HG03280 (cell line): Measurements from ENCODE around the gene LRIG2.
"Not testable (repeated sequence)": the region's sequence is repeated elsewhere in the genome, so short reads cannot be mapped to it uniquely, and the experiment has no call there.

Experiments used
- ATAC-seq: cut with Tn5 transposase; IDR thresholded peaks from one replicate; pipeline ENCODE4 v1.9.1; 2021; ENCODE audit warnings: mild to moderate bottlenecking, moderate library complexity; ENCODE audit not compliant: unreplicated experiment

Gene LRIG2

DNA sequence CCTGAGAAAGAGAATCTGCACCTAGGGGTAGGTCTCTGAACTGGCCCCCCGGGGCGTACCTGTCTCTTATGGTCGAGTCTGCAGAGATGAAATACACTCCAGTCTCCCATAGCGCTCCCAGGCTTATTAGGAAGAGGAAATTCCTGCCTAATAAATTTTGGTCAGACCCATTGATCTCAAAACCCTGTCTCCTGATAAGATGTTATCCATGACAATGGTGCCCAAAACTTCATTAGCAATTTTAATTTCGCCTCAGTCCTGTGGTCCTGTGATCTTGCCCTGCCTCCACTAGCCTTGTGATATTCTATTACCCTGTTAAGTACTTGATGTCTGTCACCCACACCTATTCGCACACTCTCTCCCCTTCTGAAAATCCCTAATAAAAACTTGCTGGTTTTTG, 85.7 kb downstream of the LRIG2 start:
- not testable (repeated sequence) for ATAC-seq

DNA sequence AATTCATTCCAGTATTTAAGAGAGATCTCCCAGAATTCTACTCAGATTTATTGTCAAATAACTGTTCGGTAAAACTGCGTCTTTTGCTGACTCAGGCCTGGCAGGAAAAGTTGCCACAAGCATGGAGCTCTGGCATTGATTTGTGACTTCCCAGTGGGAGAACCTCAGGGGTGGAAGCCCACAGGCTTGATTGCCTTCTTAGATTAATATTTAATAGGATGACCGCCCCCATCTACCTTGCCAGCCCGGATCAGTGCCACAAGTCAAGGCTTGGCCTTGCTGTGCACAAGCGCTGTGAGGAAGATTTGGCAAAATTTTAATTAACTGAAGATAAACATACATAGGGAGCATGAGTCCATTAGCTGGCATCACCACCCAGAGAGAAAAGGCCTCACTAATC, 93.5 kb downstream of the LRIG2 start:
- no peak for ATAC-seq

DNA sequence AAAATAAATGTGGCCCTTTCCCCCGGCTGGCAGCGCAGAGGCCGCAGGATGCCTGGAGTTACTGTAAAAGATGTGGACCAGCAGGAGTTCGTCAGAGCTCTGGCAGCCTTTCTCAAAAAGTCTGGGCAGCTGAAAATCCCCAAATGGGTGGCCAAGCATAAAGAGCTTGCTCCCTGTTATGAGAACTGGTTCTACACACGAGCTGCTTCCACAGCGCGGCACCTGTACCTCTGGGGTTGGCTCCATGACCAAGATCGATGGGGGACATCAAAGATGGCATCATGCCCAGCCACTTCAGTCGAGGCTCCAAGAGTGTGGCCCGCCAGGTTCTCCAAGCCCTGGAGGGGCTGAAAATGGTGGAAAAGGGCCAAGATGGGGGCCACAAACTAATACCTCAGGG, 95.9 kb downstream of the LRIG2 start:
- ATAC-seq = no peak

DNA sequence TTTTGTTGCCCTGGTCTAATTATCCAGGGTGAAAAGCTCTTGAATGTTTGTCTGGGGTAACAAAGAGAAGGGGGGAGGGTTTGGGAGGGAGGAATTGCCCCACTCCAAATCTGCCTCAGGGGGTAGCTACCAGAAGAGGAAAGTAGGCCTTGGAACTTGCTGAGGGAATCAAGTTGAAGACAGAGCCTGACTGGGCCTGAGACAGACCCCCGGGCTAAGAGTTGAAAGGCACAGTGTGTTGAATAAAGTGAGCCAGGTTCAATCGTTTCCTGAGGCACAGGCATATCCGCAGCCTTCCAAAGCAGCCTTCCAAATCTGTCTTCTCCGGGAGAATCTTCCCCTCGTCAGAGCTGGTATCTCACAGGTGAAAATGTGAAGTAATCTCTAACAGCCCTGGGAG, 96.6 kb downstream of the LRIG2 start:
- ATAC-seq = no peak

DNA sequence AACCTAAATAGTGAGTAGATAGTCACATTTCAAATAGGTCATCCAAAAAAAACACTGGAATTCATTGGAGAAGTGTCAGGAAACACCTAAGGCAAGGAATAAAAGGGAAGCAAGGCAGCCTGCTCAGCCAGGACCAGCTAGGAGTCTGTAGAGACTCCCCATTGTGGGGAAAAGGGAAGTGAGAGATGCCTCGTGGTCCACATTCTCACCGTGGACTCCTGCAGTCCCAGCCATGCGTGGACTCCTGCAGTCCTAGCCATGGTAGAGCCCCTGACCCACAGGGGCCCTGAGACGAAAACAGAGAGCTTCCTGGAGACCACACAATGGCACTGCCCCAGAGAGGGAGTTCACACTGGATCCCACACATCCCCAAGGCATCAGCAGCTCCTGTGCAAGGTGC, 97.5 kb downstream of the LRIG2 start:
- ATAC-seq = no peak

DNA sequence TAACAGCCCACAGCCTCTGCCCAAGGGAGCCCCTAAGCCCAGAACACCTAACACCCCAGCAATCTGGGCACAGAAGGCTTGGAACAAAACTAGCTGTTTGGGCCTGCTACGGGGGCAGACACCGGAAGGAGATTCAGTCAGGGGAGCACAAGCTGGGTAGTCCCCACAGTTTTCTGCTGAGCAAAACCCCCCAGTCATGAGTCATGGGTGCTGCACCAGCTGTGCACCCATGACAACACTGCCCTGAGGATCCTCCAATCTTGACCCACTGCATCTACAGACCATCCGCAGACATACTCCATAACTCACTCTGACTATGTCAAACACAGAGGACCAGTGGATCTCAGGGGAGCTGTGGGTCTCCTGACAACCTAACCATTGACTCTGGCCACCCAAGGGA, 105.1 kb downstream of the LRIG2 start:
- ATAC-seq = peak; percentile 52

DNA sequence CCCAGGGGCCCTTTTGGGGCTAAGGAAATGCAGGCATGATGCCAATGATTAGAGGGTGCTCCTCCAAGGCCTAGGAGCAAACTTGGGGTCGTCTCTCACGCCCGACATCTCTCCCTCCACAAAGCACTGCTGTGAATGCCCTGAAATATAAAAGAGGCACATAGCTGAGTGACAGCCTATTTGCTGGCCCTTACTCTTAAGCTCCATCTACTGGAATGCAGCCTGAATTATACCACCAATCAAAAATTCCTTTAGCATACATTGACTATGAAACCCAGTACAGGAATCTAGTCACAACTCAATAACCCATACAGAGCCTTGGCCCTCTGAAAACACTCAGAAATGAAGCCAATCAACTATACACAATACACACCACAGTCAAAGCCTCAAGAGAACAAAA, 105.5 kb downstream of the LRIG2 start:
- ATAC-seq = no peak
